Vagina (tissue), 2 donors: ENCODE data around the gene TARBP2. TPM values are rescaled to one million over a fixed set of nuclear protein-coding genes. Genes with fewer than 3 reads are reported as not detected.

Experiments
- DNase-seq, 2 donors: peaks; one replicate each; pipeline ENCODE4 v3.0.0-alpha.2; 2017; ENCODE audit errors: extremely low spot score in 2 of 2
- H3K27ac ChIP-seq: fragments of 200-600 bp; sonication (generic); one replicate; pipeline ENCODE4 v1.5.1; 2019
- H3K27me3 ChIP-seq: fragments of 200-600 bp; sonication (generic); one replicate; pipeline ENCODE4 v1.5.1; 2019
- H3K36me3 ChIP-seq, 2 donors: fragments of 200-600 bp; sonication (generic); one replicate each; pipeline ENCODE4 v1.5.1; 2017 to 2019
- H3K4me1 ChIP-seq: fragments of 200-600 bp; sonication (generic); one replicate; pipeline ENCODE4 v1.5.1; 2019
- H3K4me3 ChIP-seq, 2 donors: fragments of 200-600 bp; sonication (generic); 1 replicate in 1 of 2; 2 replicates in 1 of 2; pipeline ENCODE4 v1.5.1; 2016 to 2019
- H3K9me3 ChIP-seq: fragments of 200-600 bp; sonication (generic); one replicate; pipeline ENCODE4 v1.5.1; 2019
- CTCF ChIP-seq, 3 experiments: fragments of 450-650 bp in 2 of 3; fragments of 200-600 bp in 1 of 3; sonication (generic) in 1 of 3; IDR thresholded peaks; one replicate each; pipeline ENCODE4 v1.5.1; 2017 to 2019; ENCODE audit warnings: antibody characterized with exemption in 3 of 3, mild to moderate bottlenecking in 2 of 3, moderate library complexity in 2 of 3
- POLR2A ChIP-seq, 2 donors: fragments of 450-650 bp; IDR thresholded peaks; one replicate each; pipeline ENCODE4 v1.6.1; 2017; ENCODE audit warnings: antibody characterized with exemption in 2 of 2, mild to moderate bottlenecking in 2 of 2, moderate library complexity in 2 of 2
- POLR2AphosphoS5 ChIP-seq, 2 donors: sonication (generic); formaldehyde crosslinking; IDR thresholded peaks; one replicate each; pipeline ENCODE4 v1.9.0; 2017; ENCODE audit warnings: antibody characterized with exemption in 2 of 2, mild to moderate bottlenecking in 2 of 2, low read depth in 1 of 2; ENCODE audit not compliant: insufficient read depth in 1 of 2
- intact Hi-C: fragments of 100-400 bp; cut with DNase I; formaldehyde crosslinking; loops from one replicate; pipeline ENCODE4 v1.15.1; 2023
- total RNA-seq: library from RNA; depleted of rRNA; stranded (reverse); fragments of >200 nt; gene quantifications from one replicate; pipeline ENCODE4 v1.2.3, GENCODE V29; 2016

TARBP2 gene
- total RNA-seq, 1 donor from 2014 or later, result 17.7 TPM

GRCh38 chr12:53485955-53486735, 14.9 kb upstream of the TARBP2 start:
- TF ChIP-seq POLR2A (IDR thresholded peaks at IDR 0.05) (no peak), CTCF (IDR thresholded peaks at IDR 0.05) (no peak), POLR2AphosphoS5 (IDR thresholded peaks at IDR 0.05; ENCODE audit: insufficient read depth in 1 of 2, low read depth in 1 of 2) (no peak)

GRCh38 chr12:53486736-53487487, 14.2 kb upstream of the TARBP2 start:
- Histone ChIP-seq H3K9me3 (no peaks in the 10 kb centered on the region), H3K27me3 (no peaks in the 10 kb centered on the region), H3K4me3 (no peak overlapping the region), H3K27ac (no peak overlapping the region), H3K4me1 (peaks cover 21% of the 10 kb centered on the region), H3K36me3 (peaks cover 0 to 34% of the 10 kb centered on the region in 2 donors)
- TF ChIP-seq CTCF (IDR thresholded peaks at IDR 0.05), result no peak
- TF ChIP-seq POLR2A (IDR thresholded peaks at IDR 0.05), result no peak
- TF ChIP-seq POLR2AphosphoS5 (IDR thresholded peaks at IDR 0.05; ENCODE audit: insufficient read depth in 1 of 2, low read depth in 1 of 2), result no peak
- no peak for DNase-seq
- intact Hi-C loops, result no loop called here

More at GRCh38 chr12:53485955-53486735, 14.9 kb upstream of the TARBP2 start:
- H3K27ac ChIP-seq, result no peak overlapping the region
- H3K4me3 ChIP-seq, result no peak overlapping the region
- intact Hi-C loops, result no loop called here
- H3K36me3 ChIP-seq, result peaks cover 0 to 42% of the 10 kb centered on the region in 2 donors
- H3K9me3 ChIP-seq, result no peaks in the 10 kb centered on the region
- DNase-seq, result no peak
- no peaks in the 10 kb centered on the region for H3K27me3 ChIP-seq
- peaks cover 24% of the 10 kb centered on the region for H3K4me1 ChIP-seq

- H3K4me3 ChIP-seq, result no peak overlapping the region
- intact Hi-C loops, result no loop called here
- peaks cover 24% of the 10 kb centered on the region for H3K4me1 ChIP-seq
- TF ChIP-seq CTCF (IDR thresholded peaks at IDR 0.05), result no peak
- no peak overlapping the region for H3K27ac ChIP-seq
- H3K36me3 ChIP-seq, result peaks cover 0 to 17% of the 10 kb centered on the region in 2 donors
- no peaks in the 10 kb centered on the region for H3K9me3 ChIP-seq
- no peaks in the 10 kb centered on the region for H3K27me3 ChIP-seq
- DNase-seq, result no peak
Measured at GRCh38 chr12:53489242-53489864, 11.7 kb upstream of the TARBP2 start.

GRCh38 chr12:53492188-53492587, 8.9 kb upstream of the TARBP2 start:
- TF ChIP-seq CTCF (IDR thresholded peaks at IDR 0.05), result no peak
- TF ChIP-seq POLR2A (IDR thresholded peaks at IDR 0.05), result no peak
- no peak for TF ChIP-seq POLR2AphosphoS5 (IDR thresholded peaks at IDR 0.05; ENCODE audit: insufficient read depth in 1 of 2, low read depth in 1 of 2)
- intact Hi-C loops, result no loop called here
- DNase-seq, result no peak

More at GRCh38 chr12:53492188-53492587, 8.9 kb upstream of the TARBP2 start:
- Histone ChIP-seq H3K4me3 (peak overlapping the region; percentile 63 to 73), H3K27me3 (no peaks in the 10 kb centered on the region), H3K9me3 (no peaks in the 10 kb centered on the region), H3K27ac (peak overlapping the region; percentile 99), H3K36me3 (no peaks in the 10 kb centered on the region), H3K4me1 (peaks cover 40% of the 10 kb centered on the region)
